Neural cell (in vitro differentiated cells): ENCODE measurements around the gene FSTL3. TPM values are rescaled to one million over a fixed set of nuclear protein-coding genes. Genes with fewer than 3 reads are reported as not detected.
"Not testable (repeated sequence)": the region's sequence is repeated elsewhere in the genome, so short reads cannot be mapped to it uniquely, and the experiment has no call there.

Experiments used
- H2AFZ ChIP-seq: fragments of 200-600, 300-800 bp; sonication (generic), shearing (Covaris generic); 2 replicates; pipeline ENCODE4 v1.6.0; 2014; ENCODE audit warnings: low read depth, mild to moderate bottlenecking, antibody characterized with exemption, low read length, moderate library complexity
- H3F3A ChIP-seq: fragments of 200-600 bp; shearing (Covaris generic); 2 replicates; pipeline ENCODE4 v1.6.1; 2016; ENCODE audit warnings: mild to moderate bottlenecking, moderate library complexity, mixed read lengths, antibody characterized with exemption, low read length; ENCODE audit not compliant: insufficient read depth, poor library complexity, severe bottlenecking
- H3K27ac ChIP-seq: fragments of 200-600, 300-800 bp; sonication (generic), shearing (Covaris generic); 2 replicates; pipeline ENCODE4 v1.5.1; 2014; ENCODE audit warnings: mild to moderate bottlenecking, low read length, moderate library complexity
- H3K27me3 ChIP-seq: fragments of 300-800, 200-600 bp; sonication (generic), shearing (Covaris generic); 2 replicates; pipeline ENCODE4 v1.6.0; 2014; ENCODE audit warnings: mild to moderate bottlenecking, low read depth, low read length, moderate library complexity; ENCODE audit not compliant: insufficient read depth
- H3K36me3 ChIP-seq: fragments of 300-800, 200-600 bp; sonication (generic), shearing (Covaris generic); 2 replicates; pipeline ENCODE4 v1.5.1; 2014; ENCODE audit warnings: mild to moderate bottlenecking, antibody characterized with exemption, low read length, moderate library complexity; ENCODE audit not compliant: insufficient read depth
- H3K4me2 ChIP-seq: fragments of 300-800, 200-600 bp; sonication (generic), shearing (Covaris generic); 2 replicates; pipeline ENCODE4 v1.6.0; 2014; ENCODE audit warnings: mild to moderate bottlenecking, low read length
- H3K4me3 ChIP-seq: fragments of 300-800, 200-600 bp; sonication (generic), shearing (Covaris generic); 2 replicates; pipeline ENCODE4 v1.5.1; 2014; ENCODE audit warnings: mild to moderate bottlenecking, low read length, moderate library complexity
- H3K79me2 ChIP-seq: fragments of 200-600 bp; shearing (Covaris generic); replicated peaks from 2 replicates; pipeline ENCODE4 v1.6.0; 2014; ENCODE audit warnings: mild to moderate bottlenecking, low read length, moderate library complexity; ENCODE audit not compliant: insufficient read depth
- H3K9ac ChIP-seq: fragments of 300-800, 200-600 bp; sonication (generic), shearing (Covaris generic); 2 replicates; pipeline ENCODE4 v1.6.1; 2016; ENCODE audit warnings: mild to moderate bottlenecking, low read length, mixed read lengths
- H3K9me2 ChIP-seq: fragments of 200-600 bp; shearing (Covaris generic); 2 replicates; pipeline ENCODE4 v1.6.1; 2016; ENCODE audit warnings: mild to moderate bottlenecking, low read length, mixed read lengths; ENCODE audit not compliant: insufficient read depth
- H3K9me3 ChIP-seq: fragments of 200-600, 300-800 bp; sonication (generic), shearing (Covaris generic); 2 replicates; pipeline ENCODE4 v1.6.1; 2016; ENCODE audit warnings: mild to moderate bottlenecking, mixed run types, low read length, moderate library complexity, mixed read lengths
- H4K20me1 ChIP-seq: fragments of 200-600 bp; shearing (Covaris generic); 2 replicates; pipeline ENCODE4 v1.6.1; 2016; ENCODE audit warnings: mild to moderate bottlenecking, mixed run types; ENCODE audit not compliant: insufficient read depth
- EP300 ChIP-seq: fragments of 450-650 bp; conservative IDR thresholded peaks from 2 replicates; pipeline ENCODE4 v1.6.1; 2014; ENCODE audit warnings: antibody characterized with exemption, mild to moderate bottlenecking, moderate library complexity; ENCODE audit not compliant: poor library complexity, severe bottlenecking
- EZH2 ChIP-seq: fragments of 200-600, 300-800 bp; shearing (Covaris generic), sonication (generic); IDR thresholded peaks from 2 replicates; pipeline ENCODE4 v1.6.1; 2014; ENCODE audit warnings: antibody characterized with exemption, low read length, borderline replicate concordance, mild to moderate bottlenecking; ENCODE audit not compliant: insufficient read depth, poor library complexity, severe bottlenecking
- MXI1 ChIP-seq: fragments of 450-650 bp; conservative IDR thresholded peaks from 2 replicates; pipeline ENCODE4 v1.6.1; 2014; ENCODE audit warnings: antibody characterized with exemption, mild to moderate bottlenecking; ENCODE audit not compliant: poor library complexity, severe bottlenecking
- POLR2AphosphoS5 ChIP-seq: IDR thresholded peaks from 2 replicates; pipeline ENCODE4 v1.6.1; 2012
- RAD21 ChIP-seq: fragments of 450-650 bp; conservative IDR thresholded peaks from 2 replicates; pipeline ENCODE4 v1.6.1; 2014; ENCODE audit warnings: antibody characterized with exemption, mild to moderate bottlenecking, moderate library complexity
- REST ChIP-seq: IDR thresholded peaks from 2 replicates; pipeline ENCODE4 v1.6.1; 2012; ENCODE audit warnings: borderline replicate concordance
- SMC3 ChIP-seq: fragments of 450-650 bp; conservative IDR thresholded peaks from 2 replicates; pipeline ENCODE4 v1.6.1; 2014; ENCODE audit warnings: antibody characterized with exemption, mild to moderate bottlenecking, moderate library complexity; ENCODE audit not compliant: poor library complexity
- TAF1 ChIP-seq: IDR thresholded peaks from 2 replicates; pipeline ENCODE4 v1.6.1; 2012; ENCODE audit warnings: low read depth
- polyA minus RNA-seq: library from RNA; depleted of rRNA, polyadenylated mRNA; stranded (reverse); fragments of >200 nt; gene quantifications from 2 replicates; pipeline ENCODE4 v1.2.3, GENCODE V29; 2014
- polyA plus RNA-seq: library from polyadenylated mRNA; depleted of rRNA; stranded (reverse); fragments of >200 nt; gene quantifications from 2 replicates; pipeline ENCODE4 v1.2.3, GENCODE V29; 2014
- TF ChIP-seq, protein P1 (sequence below): fragments of 450-650 bp; IDR thresholded peaks from 2 replicates; pipeline ENCODE4 v1.5.1; 2014; ENCODE audit warnings: antibody characterized with exemption, mild to moderate bottlenecking, moderate library complexity; ENCODE audit not compliant: poor library complexity, severe bottlenecking

Gene FSTL3
- 3.1 and 6.6 TPM in 2 replicates for polyA plus RNA-seq
- 5.0 and 6.6 TPM in 2 replicates for polyA minus RNA-seq

DNA sequence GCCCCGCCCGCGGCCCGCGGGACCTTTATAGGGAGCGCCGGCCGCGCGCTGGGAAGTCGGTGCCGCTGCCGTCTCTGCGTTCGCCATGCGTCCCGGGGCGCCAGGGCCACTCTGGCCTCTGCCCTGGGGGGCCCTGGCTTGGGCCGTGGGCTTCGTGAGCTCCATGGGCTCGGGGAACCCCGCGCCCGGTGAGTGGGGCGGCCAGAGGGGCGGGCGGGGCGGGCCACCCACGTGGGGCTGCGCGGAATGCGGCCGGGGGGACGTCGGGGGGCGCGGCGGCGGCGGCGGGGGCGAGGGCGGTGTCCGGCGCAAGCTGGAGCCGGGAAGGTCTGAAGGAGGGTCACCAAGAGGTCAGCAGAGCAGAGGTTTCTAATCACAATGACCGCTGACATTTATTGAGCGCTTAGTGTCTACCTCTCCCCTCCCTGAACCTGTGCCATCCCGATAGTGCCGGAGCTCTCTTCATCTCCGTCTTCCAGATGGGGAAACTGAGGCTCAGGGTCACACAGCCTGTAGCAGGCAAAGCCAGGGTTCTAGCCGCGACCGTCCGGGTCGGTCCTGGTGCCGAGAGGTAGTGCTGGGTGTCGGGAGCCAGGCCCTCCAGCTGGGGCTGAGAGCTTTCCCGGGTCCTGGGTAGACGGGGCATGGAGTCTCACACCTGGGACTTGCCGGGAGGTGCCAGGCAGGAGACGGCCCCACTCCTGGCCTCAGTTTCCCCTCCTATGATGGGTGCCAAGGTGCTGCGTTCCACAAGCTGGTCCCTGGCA, at the start of gene FSTL3:
Gene FSTL3, plus strand, starts transcription at position 54 of the 767 bp plus-strand sequence. Its CDS starts 32 bp downstream, at position 86.
- Histone ChIP-seq H3K4me3 (peak within 1 kb of the TSS; percentile 7), H3F3A (no peaks in the 10 kb centered on the region), H3K9me2 (no peaks in the 10 kb centered on the region), H3K27me3 (peaks cover 3% of the 10 kb centered on the region), H3K36me3 (no peaks in the 10 kb centered on the region), H3K27ac (no peak within 1 kb of the TSS), H3K4me2 (no peak within 1 kb of the TSS), H4K20me1 (no peaks in the 10 kb centered on the region), H3K79me2 (no peaks in the 10 kb centered on the region), H2AFZ (no peak within 1 kb of the TSS), H3K9me3 (no peaks in the 10 kb centered on the region), H3K9ac (peak within 1 kb of the TSS; percentile 39)
- TF ChIP-seq EZH2 (no peak), EP300 (no peak), MXI1 (no peak), POLR2AphosphoS5 (no peak), SMC3 (no peak), REST (no peak), TAF1 (no peak), RAD21 (no peak)
- TF ChIP-seq, protein P1, sequence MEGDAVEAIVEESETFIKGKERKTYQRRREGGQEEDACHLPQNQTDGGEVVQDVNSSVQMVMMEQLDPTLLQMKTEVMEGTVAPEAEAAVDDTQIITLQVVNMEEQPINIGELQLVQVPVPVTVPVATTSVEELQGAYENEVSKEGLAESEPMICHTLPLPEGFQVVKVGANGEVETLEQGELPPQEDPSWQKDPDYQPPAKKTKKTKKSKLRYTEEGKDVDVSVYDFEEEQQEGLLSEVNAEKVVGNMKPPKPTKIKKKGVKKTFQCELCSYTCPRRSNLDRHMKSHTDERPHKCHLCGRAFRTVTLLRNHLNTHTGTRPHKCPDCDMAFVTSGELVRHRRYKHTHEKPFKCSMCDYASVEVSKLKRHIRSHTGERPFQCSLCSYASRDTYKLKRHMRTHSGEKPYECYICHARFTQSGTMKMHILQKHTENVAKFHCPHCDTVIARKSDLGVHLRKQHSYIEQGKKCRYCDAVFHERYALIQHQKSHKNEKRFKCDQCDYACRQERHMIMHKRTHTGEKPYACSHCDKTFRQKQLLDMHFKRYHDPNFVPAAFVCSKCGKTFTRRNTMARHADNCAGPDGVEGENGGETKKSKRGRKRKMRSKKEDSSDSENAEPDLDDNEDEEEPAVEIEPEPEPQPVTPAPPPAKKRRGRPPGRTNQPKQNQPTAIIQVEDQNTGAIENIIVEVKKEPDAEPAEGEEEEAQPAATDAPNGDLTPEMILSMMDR = no peak

- H3F3A ChIP-seq, H3K27ac ChIP-seq, H2AFZ ChIP-seq, H4K20me1 ChIP-seq, H3K9me2 ChIP-seq, H3K4me2 ChIP-seq, H3K27me3 ChIP-seq, H3K36me3 ChIP-seq, H3K4me3 ChIP-seq, H3K9ac ChIP-seq, H3K79me2 ChIP-seq, H3K9me3 ChIP-seq: not testable (repeated sequence)
Measured at GRCh38 chr19:626566-626965, 49.6 kb upstream of the FSTL3 start.
